ENCODE results near the gene SAFB2.

The SAFB2 gene

DNA sequence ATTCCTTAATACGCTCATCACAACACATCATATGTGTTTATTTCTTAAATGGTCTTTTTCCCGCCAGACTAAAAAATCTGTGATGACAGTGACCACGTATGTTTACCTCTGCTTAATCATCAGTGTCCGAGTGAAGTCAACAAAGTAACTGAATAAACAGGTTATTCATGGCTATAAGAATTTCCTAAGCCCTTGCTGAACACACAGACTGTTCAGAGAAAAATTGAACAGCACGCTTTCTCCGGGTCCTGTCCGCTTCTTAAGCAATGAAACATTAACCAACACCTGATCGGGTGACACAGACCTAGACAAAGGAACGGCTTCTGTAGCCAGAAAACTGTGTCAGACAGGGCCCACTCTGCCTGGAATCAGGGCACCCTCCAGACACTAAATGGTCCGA, 14.3 kb downstream of the SAFB2 start:
- no peaks in the 10 kb centered on the region for H3K9me3 ChIP-seq (ENCODE audit: control insufficient read depth in 2 of 2, low read length in 2 of 2)
- no peaks in the 10 kb centered on the region for H3K27me3 ChIP-seq (ENCODE audit: control insufficient read depth in 1 of 2, insufficient read depth in 2 of 2, low read length in 2 of 2)
- no peak overlapping the region for H3K9ac ChIP-seq (ENCODE audit: low read length in 2 of 2)
- no peak overlapping the region for H3K4me3 ChIP-seq (ENCODE audit: low read length in 2 of 2)
- no peak overlapping the region for H3K27ac ChIP-seq (ENCODE audit: low read length)
- no peaks in the 10 kb centered on the region for H3K4me1 ChIP-seq (ENCODE audit: control insufficient read depth, insufficient read depth, low read length)
- peaks cover 69 to 72% of the 10 kb centered on the region in 2 donors for H3K36me3 ChIP-seq (ENCODE audit: control insufficient read depth in 2 of 2, insufficient read depth in 2 of 2, low read length in 2 of 2)

DNA sequence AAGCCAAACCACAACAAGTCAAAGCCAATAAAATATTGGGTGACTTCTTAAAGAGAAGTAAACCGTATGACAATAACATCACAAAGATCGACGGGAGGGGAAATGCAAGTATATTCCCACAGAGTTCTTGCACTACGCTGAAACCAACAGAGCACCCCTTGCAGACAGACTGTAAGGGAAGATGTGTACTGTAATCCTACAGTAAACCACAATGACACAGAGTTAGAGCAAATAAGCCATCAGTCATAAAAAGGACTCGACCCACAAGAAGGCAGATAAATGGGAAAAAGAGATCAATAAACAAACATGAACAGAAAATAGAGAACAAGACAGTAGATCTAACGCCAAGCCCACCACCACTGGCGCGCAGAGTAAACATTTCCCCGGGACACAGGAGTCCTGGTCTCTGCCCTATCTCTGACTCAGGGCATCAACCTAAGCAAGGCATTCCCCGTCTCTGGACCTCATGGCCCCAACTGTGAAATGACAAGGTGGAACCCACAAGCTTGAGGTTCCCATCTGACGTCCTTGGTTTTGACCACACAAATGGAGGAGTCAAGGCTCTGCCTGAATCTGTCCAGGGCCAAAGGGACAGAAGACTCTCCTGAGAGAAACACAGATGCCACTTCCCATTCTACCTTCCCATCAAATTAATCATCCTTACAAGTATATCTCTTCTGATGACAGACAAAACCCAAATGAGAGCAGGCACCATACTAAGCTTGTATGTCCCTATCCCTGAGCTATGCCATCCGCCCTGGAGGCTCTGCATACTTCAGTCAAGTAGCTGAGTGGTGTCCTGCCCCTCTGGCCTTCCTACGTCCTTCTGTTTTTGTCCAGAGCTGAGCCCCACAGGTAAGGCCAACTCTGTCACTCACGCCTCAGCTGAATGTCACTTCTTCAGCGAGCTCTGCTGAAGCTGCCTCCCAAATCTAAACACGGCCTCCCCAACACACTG, 15.0 kb downstream of the SAFB2 start:
- Histone ChIP-seq H3K36me3 (ENCODE audit: control insufficient read depth in 2 of 2, insufficient read depth in 2 of 2, low read length in 2 of 2) (peaks cover 63 to 67% of the 10 kb centered on the region in 2 donors), H3K4me3 (ENCODE audit: low read length in 2 of 2) (no peak overlapping the region), H3K9ac (ENCODE audit: low read length in 2 of 2) (no peak overlapping the region), H3K27me3 (ENCODE audit: control insufficient read depth in 1 of 2, insufficient read depth in 2 of 2, low read length in 2 of 2) (no peaks in the 10 kb centered on the region), H3K9me3 (ENCODE audit: control insufficient read depth in 2 of 2, low read length in 2 of 2) (no peaks in the 10 kb centered on the region), H3K4me1 (ENCODE audit: control insufficient read depth, insufficient read depth, low read length) (no peaks in the 10 kb centered on the region), H3K27ac (ENCODE audit: low read length) (no peak overlapping the region)

DNA sequence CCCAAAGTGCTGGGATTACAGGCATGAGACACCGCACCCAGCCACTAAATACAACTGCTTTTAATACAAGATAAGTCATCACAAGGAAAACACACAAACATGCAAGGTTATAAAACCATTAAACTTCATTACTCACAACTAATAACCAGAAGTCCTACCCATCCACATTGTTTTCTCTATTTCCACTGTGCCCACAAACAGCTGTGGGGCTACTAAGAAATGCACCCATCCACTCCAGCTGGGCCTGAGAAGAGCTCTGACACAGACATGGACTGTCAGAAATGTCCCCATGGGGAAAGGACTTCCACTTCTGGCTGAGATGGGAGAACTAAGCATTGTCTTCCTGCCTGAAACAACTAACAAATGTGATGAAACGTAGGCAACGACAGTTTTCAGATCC, 17.2 kb downstream of the SAFB2 start:
- Histone ChIP-seq H3K27me3 (ENCODE audit: control insufficient read depth in 1 of 2, insufficient read depth in 2 of 2, low read length in 2 of 2) (no peaks in the 10 kb centered on the region), H3K9ac (ENCODE audit: low read length in 2 of 2) (no peak overlapping the region), H3K4me1 (ENCODE audit: control insufficient read depth, insufficient read depth, low read length) (no peaks in the 10 kb centered on the region), H3K9me3 (ENCODE audit: control insufficient read depth in 2 of 2, low read length in 2 of 2) (no peaks in the 10 kb centered on the region), H3K36me3 (ENCODE audit: control insufficient read depth in 2 of 2, insufficient read depth in 2 of 2, low read length in 2 of 2) (peaks cover 59 to 67% of the 10 kb centered on the region in 2 donors), H3K4me3 (ENCODE audit: low read length in 2 of 2) (no peak overlapping the region), H3K27ac (ENCODE audit: low read length) (no peak overlapping the region)

DNA sequence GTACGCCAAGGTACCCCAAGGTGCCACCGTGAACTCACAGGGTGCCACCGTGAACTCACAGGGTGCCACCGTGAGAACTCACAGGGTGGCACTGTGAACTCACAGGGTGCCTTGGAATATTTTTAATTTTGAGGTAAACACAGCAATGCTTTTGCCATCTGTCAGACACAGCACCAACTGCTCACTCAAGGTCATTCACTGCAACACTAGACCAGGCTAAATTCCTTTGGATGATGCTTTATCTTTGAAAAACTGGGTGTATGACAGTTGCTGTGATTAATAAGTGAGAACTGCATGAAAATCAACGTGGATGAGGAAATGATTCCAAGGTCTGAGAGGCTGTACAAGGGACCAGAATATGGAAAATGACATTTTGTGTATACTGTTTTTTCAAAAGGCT, 18.9 kb downstream of the SAFB2 start:
- Histone ChIP-seq H3K9ac (ENCODE audit: low read length in 2 of 2) (no peak overlapping the region), H3K27me3 (ENCODE audit: control insufficient read depth in 1 of 2, insufficient read depth in 2 of 2, low read length in 2 of 2) (no peaks in the 10 kb centered on the region), H3K4me3 (ENCODE audit: low read length in 2 of 2) (no peak overlapping the region), H3K36me3 (ENCODE audit: control insufficient read depth in 2 of 2, insufficient read depth in 2 of 2, low read length in 2 of 2) (peaks cover 67 to 73% of the 10 kb centered on the region in 2 donors), H3K27ac (ENCODE audit: low read length) (no peak overlapping the region), H3K9me3 (ENCODE audit: control insufficient read depth in 2 of 2, low read length in 2 of 2) (no peaks in the 10 kb centered on the region), H3K4me1 (ENCODE audit: control insufficient read depth, insufficient read depth, low read length) (no peaks in the 10 kb centered on the region)

DNA sequence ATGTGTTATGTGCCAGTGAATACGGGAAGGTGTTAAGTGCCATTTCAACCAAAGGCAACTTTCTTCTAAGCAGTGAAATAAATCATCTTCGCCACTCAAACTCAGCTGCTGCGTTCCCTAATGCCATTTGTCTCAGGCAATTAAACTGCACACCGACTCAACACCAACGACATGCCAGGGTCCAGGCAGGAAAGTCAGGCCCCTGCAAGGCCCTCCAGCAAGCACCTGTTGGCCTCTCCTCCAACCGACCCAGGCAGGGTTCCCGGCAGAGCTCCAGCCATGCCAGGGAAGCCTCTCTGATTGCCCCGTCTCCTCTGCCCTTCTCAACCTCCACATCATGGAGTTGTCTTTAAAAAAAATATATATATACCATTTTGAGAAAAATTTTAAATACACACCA, 21.8 kb downstream of the SAFB2 start:
- Histone ChIP-seq H3K4me3 (ENCODE audit: low read length in 2 of 2) (no peak overlapping the region), H3K36me3 (ENCODE audit: control insufficient read depth in 2 of 2, insufficient read depth in 2 of 2, low read length in 2 of 2) (peaks cover 66 to 76% of the 10 kb centered on the region in 2 donors), H3K4me1 (ENCODE audit: control insufficient read depth, insufficient read depth, low read length) (no peaks in the 10 kb centered on the region), H3K9ac (ENCODE audit: low read length in 2 of 2) (no peak overlapping the region), H3K27me3 (ENCODE audit: control insufficient read depth in 1 of 2, insufficient read depth in 2 of 2, low read length in 2 of 2) (no peaks in the 10 kb centered on the region), H3K27ac (ENCODE audit: low read length) (no peak overlapping the region), H3K9me3 (ENCODE audit: control insufficient read depth in 2 of 2, low read length in 2 of 2) (no peaks in the 10 kb centered on the region)

DNA sequence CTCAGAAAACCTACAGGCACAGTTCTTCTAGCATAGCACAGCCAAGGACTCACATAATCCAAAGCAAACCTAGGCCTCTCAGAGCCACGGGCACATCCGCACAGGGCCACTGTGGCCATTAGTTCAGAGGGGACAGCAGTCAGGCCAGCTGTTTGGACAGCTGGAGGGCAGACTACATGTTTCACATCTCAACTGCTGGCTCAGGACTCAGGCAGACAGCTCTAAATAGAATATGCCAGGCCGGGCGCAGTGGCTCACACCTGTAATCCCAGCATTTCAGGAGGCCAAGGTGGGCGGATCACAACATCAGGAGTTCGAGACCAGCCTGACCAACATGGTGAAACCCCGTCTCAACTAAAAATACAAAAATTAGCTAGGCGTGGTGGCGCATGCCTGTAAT, 26.8 kb downstream of the SAFB2 start:
- Histone ChIP-seq H3K36me3 (ENCODE audit: control insufficient read depth in 2 of 2, insufficient read depth in 2 of 2, low read length in 2 of 2) (peaks cover 86 to 93% of the 10 kb centered on the region in 2 donors), H3K4me3 (ENCODE audit: low read length in 2 of 2) (no peak overlapping the region), H3K27me3 (ENCODE audit: control insufficient read depth in 1 of 2, insufficient read depth in 2 of 2, low read length in 2 of 2) (no peaks in the 10 kb centered on the region), H3K9ac (ENCODE audit: low read length in 2 of 2) (no peak overlapping the region), H3K27ac (ENCODE audit: low read length) (no peak overlapping the region), H3K9me3 (ENCODE audit: control insufficient read depth in 2 of 2, low read length in 2 of 2) (no peaks in the 10 kb centered on the region), H3K4me1 (ENCODE audit: control insufficient read depth, insufficient read depth, low read length) (no peaks in the 10 kb centered on the region)

DNA sequence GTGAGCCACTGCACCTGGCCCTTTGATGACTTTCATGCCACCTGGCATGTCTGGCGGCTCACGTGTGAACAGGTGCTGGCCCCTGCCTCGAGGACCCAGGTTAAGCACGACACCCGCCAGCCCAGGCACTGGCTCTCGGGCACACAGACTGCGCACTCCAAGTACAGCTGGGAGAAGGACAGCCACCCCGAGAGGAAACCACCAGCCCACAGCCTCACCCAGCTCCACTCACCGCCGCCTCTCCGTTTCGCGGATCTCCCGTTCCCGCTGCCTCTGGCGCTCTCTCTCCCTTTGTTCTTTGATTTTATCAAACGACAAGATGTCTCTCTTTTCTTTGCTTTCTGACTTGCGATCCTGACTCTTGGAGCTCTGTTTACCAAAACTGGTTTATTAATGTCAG, 27.4 kb downstream of the SAFB2 start:
- Histone ChIP-seq H3K36me3 (ENCODE audit: control insufficient read depth in 2 of 2, insufficient read depth in 2 of 2, low read length in 2 of 2) (peaks cover 80 to 89% of the 10 kb centered on the region in 2 donors), H3K4me3 (ENCODE audit: low read length in 2 of 2) (no peak overlapping the region), H3K9ac (ENCODE audit: low read length in 2 of 2) (no peak overlapping the region), H3K27ac (ENCODE audit: low read length) (no peak overlapping the region), H3K27me3 (ENCODE audit: control insufficient read depth in 1 of 2, insufficient read depth in 2 of 2, low read length in 2 of 2) (no peaks in the 10 kb centered on the region), H3K9me3 (ENCODE audit: control insufficient read depth in 2 of 2, low read length in 2 of 2) (no peaks in the 10 kb centered on the region), H3K4me1 (ENCODE audit: control insufficient read depth, insufficient read depth, low read length) (no peaks in the 10 kb centered on the region)

DNA sequence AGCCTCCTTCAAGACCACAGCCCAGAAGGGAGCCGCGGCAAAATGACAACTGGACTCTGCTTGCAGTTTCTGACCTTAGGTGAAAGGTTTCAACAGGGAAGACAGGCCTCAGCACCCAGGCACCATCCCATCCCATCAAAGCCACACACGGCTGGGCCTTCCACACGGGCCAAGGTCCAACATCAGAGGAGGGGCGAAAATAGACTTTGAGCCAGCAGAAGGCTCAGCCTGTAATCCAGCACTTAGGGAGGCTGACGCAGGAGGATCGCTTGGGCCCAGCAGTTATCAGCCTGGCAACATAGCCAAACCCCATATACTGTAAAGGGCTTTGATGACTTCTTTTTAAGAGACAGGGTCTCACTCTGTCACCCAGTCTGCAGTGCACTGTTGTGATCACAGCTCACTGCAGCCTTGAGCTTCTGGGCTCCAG, 28.0 kb downstream of the SAFB2 start:
- Histone ChIP-seq H3K4me1 (ENCODE audit: control insufficient read depth, insufficient read depth, low read length) (no peaks in the 10 kb centered on the region), H3K9me3 (ENCODE audit: control insufficient read depth in 2 of 2, low read length in 2 of 2) (no peaks in the 10 kb centered on the region), H3K9ac (ENCODE audit: low read length in 2 of 2) (no peak overlapping the region), H3K27ac (ENCODE audit: low read length) (no peak overlapping the region), H3K4me3 (ENCODE audit: low read length in 2 of 2) (no peak overlapping the region), H3K27me3 (ENCODE audit: control insufficient read depth in 1 of 2, insufficient read depth in 2 of 2, low read length in 2 of 2) (no peaks in the 10 kb centered on the region), H3K36me3 (ENCODE audit: control insufficient read depth in 2 of 2, insufficient read depth in 2 of 2, low read length in 2 of 2) (peaks cover 76 to 86% of the 10 kb centered on the region in 2 donors)

DNA sequence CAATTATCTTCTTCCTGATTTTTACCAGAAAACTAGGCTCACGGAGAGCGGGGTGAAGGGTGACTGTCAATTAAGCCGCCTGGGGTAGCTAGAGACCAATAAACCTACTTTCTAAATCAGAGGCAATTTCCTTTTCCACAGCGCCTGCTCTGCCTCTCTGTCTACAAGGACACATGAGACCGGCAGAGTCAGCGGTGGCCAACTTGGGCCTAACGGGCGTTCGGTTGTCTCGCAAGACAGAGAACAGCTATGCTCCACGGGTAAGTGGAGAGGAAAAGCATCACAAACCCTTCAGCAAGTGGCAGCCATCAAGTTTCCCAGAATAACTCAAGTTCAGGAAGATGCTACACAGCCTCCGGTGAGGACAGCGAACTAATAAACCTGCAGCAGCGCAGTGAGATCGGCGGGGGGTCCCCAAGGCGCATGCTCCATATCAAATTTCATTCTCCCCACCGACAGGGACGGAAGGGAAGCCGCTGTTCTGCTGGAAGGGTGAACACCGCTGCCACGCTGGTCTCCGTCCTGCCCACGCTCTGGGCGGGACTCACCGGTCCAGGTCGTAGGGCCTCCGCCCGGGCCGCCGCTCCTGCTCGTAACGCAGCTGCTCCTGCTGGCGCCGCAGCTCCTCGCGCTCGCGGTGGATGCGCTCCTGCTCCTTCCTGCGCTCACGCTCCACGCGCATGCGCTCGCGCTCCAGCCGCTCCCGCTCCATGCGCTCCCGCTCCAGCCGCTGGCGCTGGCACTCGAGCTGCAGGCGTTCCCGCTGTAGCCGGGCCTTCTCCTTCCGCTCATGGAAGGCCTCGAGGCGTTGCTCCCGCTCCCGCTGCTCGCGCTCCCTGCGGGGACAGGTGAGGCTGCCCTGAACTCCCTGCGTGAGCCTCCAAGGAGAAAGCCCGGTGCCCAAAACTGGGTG, 29.0 kb downstream of the SAFB2 start:
- Histone ChIP-seq H3K9me3 (ENCODE audit: control insufficient read depth in 2 of 2, low read length in 2 of 2) (no peaks in the 10 kb centered on the region), H3K27ac (ENCODE audit: low read length) (no peak overlapping the region), H3K4me1 (ENCODE audit: control insufficient read depth, insufficient read depth, low read length) (no peaks in the 10 kb centered on the region), H3K9ac (ENCODE audit: low read length in 2 of 2) (no peak overlapping the region), H3K27me3 (ENCODE audit: control insufficient read depth in 1 of 2, insufficient read depth in 2 of 2, low read length in 2 of 2) (no peaks in the 10 kb centered on the region), H3K36me3 (ENCODE audit: control insufficient read depth in 2 of 2, insufficient read depth in 2 of 2, low read length in 2 of 2) (peaks cover 76 to 85% of the 10 kb centered on the region in 2 donors), H3K4me3 (ENCODE audit: low read length in 2 of 2) (no peak overlapping the region)

DNA sequence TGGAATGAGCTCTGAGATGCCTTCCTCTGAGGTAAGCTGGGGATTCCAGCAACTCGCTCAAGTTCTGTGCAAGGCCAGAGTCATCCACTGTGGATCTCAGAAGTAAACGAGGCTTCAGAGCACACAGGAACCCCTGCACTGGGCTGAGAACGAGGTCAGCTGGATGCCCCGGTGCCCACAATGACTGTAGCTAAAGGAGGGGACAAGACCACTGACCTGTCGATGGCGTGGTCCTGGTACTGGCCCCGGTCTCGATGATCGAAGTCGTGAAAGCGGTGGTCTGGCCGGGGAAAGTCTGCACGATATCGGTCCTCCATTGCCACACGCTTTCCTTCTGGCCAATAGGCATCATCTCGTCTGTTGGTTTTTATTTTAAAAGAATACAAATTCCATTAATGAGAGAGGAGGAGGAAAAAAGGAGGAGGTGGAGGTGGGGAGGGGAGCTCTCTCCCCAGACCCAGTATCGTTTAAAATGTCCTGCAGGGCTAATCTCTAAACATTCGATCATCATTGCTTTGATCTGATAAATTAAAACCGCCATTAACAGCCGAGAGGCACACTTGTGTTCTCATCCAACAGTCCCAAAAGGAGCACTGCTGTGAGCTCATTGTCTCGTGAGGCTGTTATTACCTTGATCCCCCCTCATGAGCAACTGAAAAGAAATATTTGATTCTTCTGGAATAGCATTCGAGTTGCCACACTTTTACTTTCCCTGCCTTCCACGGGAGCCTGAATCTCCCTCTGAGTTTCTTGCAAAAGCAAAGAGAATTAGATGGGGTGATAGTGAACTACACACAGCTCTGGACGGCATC, 29.8 kb downstream of the SAFB2 start:
- H3K36me3 ChIP-seq (ENCODE audit: control insufficient read depth in 2 of 2, insufficient read depth in 2 of 2, low read length in 2 of 2), result peaks cover 78 to 85% of the 10 kb centered on the region in 2 donors

More for the DNA sequence above, 29.8 kb downstream of the SAFB2 start:
- H3K4me3 ChIP-seq (ENCODE audit: low read length in 2 of 2), result no peak overlapping the region
- no peak overlapping the region for H3K27ac ChIP-seq (ENCODE audit: low read length)
- H3K4me1 ChIP-seq (ENCODE audit: control insufficient read depth, insufficient read depth, low read length), result no peaks in the 10 kb centered on the region
- no peaks in the 10 kb centered on the region for H3K27me3 ChIP-seq (ENCODE audit: control insufficient read depth in 1 of 2, insufficient read depth in 2 of 2, low read length in 2 of 2)
- no peaks in the 10 kb centered on the region for H3K9me3 ChIP-seq (ENCODE audit: control insufficient read depth in 2 of 2, low read length in 2 of 2)
- H3K9ac ChIP-seq (ENCODE audit: low read length in 2 of 2), result no peak overlapping the region

All from stomach smooth muscle (tissue), 2 donors.